HG03159 (cell line): ENCODE results near the gene ATF6.
A peak's percentile ranks its signal among the peaks of the same experiment; 100 is the strongest.
"Not testable (repeated sequence)": the region's sequence is repeated elsewhere in the genome, so short reads cannot be mapped to it uniquely, and the experiment has no call there.

ENCODE experiments used
- ATAC-seq: cut with Tn5 transposase; IDR thresholded peaks from one replicate; pipeline ENCODE4 v1.9.1; 2021; ENCODE audit warnings: mild to moderate bottlenecking, moderate library complexity; ENCODE audit not compliant: unreplicated experiment

ATF6 gene, protein sequence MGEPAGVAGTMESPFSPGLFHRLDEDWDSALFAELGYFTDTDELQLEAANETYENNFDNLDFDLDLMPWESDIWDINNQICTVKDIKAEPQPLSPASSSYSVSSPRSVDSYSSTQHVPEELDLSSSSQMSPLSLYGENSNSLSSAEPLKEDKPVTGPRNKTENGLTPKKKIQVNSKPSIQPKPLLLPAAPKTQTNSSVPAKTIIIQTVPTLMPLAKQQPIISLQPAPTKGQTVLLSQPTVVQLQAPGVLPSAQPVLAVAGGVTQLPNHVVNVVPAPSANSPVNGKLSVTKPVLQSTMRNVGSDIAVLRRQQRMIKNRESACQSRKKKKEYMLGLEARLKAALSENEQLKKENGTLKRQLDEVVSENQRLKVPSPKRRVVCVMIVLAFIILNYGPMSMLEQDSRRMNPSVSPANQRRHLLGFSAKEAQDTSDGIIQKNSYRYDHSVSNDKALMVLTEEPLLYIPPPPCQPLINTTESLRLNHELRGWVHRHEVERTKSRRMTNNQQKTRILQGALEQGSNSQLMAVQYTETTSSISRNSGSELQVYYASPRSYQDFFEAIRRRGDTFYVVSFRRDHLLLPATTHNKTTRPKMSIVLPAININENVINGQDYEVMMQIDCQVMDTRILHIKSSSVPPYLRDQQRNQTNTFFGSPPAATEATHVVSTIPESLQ

DNA sequence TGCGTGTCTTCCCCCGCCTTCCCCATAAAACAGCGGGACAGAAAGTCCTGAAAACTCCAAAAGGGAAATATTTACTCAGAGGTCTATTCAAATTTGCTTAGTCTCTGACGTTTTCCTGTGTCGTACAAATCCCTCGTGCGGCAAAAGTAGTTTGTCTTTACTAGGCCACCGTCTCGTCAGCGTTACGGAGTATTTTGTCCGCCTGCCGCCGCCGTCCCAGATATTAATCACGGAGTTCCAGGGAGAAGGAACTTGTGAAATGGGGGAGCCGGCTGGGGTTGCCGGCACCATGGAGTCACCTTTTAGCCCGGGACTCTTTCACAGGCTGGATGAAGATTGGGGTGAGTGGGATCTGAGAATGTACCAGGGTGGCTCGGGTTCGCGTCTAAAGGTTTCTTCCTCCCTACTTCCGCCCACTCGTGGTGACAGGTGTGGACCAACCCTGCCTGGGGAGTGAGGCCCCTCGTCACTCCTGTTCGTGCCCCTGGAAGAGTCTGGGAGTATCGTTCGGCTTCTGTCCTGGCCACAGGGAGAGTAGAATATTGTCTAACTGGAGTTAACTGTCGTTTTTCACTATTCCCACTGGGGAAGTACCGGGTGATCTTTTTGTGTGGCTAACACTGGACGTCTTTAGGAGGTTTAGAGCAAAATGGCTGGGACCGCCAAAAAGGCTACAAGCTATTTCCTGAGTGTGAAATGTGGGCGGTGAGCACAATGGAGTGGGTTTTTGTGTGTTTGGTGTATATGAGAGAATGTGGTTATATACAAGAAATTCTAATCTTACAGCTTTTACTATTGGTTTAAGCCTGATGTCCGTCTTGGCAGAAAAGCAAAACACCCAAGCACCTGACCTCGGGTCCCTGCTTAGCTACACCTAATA is at the start of gene ATF6:
ATF6 (plus strand) TSS at position 219 of the 880 bp plus-strand sequence; CDS start at position 260, 41 bp downstream.
- ATAC-seq = peak; percentile 55

DNA sequence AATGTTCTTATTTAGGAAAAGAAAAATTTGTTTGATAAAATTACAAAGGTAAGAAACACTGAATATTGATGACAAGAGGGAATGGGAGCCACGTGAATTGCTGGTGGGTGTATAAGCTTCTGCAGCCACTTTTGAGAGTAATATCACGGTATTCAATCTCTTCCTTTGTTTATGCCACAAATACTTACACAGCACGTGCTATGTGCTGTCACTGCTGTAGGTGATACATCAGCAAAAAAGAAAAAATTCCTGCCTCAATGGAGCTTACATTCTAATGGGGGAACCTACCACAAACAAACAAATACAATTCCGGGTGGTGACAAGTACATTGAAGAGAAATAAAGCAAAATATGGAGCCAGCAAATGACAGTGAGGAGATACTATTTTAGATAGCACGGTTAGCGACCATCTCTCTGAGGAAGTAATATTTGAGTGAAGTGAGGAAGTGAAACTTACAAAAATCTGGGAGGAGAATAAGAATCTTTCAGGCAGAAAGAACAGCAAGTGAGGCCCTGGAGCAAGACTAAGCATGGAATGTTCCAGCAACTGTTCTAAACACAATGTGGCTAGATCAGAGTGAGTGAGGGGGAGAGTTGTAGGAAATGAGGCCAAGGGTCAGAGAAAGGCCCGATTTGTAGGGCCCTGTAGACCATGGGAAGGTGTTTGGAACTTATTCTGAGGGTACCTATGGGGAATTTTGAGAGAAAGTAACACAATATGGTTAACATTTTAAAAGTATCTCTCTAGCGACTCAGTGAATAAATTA is 47.4 kb upstream of the ATF6 start:
- ATAC-seq = peak; percentile 66

DNA sequence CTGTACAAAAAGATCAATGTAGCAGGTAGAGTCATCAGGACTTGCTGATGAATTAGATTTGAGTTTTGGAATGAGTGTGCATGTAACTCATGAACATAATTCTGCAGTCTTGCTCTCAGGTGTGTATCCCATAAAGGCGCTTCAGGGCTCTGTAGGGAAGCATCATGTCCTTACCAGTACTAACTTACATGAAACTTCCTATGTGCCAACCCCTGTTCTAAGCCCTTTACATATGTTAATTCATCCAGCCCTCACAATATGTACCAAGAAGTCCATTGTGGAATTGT is 46.9 kb upstream of the ATF6 start:
- ATAC-seq = peak; percentile 49

DNA sequence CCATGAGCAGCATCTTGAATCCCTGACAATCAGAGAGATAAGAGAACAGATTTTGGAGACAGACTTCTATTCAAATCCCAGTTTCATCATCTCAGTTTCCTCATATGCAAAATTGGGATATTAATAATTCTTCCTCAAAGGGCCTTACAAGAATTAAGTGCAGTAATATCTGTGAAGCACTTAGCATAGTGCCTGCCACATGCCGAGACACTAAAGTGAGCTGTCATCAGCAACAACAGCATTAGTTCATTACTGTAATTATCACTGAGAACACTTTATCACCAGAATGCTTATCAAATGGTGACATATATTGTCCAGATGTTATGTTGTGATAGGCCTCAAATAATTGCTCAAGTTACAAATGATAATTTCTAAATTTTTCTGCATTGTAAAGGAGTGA is 45.7 kb upstream of the ATF6 start:
- ATAC-seq = no peak

DNA sequence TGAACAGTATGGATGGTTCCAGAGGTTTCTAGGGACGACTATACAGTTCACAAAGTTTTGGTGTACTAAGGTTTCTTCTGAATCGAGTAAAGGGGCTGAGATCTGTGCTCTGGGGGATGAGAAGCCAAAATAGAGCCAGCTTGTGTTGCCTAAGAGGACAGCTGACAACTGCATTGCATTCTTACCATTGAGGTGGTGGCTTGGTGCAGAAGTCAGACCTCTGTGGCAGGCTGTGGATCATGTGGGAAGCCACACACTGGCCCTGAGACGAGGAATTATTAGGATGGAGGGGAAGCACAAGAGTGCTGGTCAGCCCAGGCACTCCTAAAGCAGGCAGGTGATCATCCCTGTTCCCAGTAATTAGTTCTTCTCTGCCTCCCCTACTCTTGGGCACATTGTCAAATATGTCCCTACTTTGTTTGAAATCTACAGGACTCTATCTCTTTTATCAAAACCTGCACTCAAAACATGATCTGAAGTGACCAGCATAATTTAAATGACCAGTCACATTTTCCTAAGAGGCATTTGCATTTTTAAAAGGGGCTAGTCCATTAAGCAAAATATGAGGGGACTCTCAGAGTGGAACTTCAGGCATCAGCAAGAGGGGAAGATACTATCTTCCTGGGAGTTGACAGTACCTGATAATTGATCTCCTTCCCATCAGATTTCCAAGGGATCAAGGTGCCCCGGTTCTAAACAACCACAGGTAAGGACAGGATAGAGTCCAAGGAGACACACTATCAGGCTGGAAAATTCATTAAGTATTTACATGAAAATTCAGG is 45.0 kb upstream of the ATF6 start, which contains the start of gene FCRLB:
FCRLB (plus strand) TSS at position 589 of the 782 bp plus-strand sequence. CDS start 1,129 bp downstream, outside the sequence.
- no peak for ATAC-seq

DNA sequence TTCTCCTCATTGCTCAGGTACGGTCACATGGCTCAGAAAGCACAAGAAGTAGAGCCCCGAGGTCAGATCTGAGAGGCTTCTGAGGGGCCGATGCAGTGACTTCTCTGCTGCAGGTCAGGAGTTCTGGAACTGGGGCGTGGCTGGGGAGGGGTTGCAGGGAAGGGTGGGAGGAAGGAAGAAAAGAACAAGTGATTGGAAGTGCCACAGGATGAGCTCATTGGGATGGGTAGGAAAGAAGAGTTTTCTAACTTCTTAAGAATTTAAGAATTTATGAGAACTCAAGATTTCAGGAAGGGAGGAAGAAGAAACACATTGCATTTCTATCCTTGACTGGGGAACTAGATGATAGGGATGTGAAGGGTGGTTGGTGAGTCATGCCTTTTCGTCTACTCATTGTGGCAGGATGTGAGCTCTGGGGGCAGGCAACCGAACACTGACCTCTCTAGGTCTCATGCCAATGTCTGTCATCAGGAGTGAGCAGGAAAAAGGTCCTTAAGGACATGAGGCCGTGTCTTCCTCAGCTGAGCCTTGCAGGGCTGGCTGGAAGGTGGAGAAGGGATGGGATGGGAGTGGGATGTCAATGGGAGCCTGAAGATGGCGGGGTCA is 44.3 kb upstream of the ATF6 start:
- no peak for ATAC-seq

DNA sequence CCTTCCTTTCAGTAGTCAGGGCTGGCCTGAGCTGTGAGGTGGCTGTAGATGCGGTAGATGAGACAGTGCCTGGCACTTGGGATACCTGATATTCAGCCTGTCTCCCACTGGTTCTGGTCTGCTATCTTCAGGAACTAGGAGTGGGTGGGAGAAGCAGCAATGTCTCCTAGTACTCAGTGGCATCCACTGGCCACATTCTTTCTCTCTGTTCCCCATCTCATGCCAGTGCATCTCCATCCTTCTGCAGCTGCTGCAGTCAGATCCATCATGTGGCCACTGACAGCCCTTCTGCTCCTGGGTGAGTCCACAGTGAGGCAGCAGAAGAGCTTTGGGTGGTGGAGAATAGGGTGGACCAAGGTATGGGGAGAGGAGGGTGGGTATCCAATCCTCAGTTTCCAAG is 43.7 kb upstream of the ATF6 start:
- no peak for ATAC-seq

DNA sequence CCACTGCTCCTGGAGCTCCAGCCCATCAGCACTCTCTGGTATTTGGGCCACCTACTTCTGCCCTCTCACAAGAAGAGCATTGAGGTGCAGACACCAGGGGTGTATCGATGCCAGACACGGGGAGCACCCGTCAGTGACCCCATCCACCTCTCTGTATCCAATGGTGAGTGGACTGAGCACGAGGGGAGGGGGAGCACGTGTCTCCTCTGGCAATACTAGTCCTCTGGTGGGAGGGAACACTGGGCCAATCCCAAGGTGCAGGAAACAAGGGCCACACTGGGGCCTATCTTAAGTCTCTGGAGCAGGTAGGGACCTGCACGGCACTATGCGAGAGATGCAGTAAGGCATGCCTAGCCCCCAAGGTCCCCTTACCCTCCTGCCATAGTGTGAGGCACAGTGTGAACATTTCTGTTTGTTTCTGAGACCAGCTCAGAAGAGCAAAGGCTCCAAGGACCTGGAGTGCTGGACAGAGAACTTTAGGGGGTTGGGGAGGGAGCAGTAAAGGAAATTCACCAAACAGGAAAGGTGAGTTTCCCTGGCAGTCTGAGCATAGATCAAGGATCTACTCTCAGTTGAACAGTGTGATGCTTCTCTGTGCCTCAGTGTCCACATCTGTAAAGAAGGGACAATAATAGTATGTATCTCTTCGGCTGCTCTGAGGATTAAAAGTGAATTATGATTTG is 42.5 kb upstream of the ATF6 start:
- no peak for ATAC-seq

DNA sequence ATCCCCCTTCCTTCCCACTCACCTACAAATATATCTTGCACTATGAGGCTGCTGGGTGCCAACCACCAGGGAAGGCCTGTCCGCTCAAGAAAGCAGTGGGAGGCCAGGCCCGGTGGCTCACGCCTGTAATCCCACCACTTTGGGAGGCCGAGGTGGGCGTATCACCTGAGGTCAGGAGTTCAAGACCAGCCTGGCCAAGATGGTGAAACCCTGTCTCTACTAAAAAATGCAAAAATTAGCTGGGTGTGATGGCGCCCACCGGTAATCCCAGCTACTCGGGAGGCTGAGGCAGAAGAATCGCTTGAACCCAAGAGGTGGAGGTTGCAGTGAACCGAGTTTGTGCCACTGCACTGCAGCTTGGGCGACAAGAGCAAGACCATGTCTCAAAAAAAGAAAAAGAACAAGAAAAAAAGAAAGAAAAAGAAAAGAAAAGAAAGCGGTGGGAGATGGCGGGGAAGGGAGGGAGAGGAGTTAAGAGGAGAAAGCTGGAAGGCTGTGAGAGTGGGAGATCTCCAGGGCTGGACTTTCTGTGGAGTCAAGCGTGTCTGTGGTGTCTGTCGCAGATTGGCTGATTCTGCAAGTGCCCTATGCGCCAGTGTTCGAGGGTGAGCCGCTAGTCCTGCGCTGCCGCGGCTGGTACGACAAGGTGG is 40.7 kb upstream of the ATF6 start:
- not testable (repeated sequence) for ATAC-seq

DNA sequence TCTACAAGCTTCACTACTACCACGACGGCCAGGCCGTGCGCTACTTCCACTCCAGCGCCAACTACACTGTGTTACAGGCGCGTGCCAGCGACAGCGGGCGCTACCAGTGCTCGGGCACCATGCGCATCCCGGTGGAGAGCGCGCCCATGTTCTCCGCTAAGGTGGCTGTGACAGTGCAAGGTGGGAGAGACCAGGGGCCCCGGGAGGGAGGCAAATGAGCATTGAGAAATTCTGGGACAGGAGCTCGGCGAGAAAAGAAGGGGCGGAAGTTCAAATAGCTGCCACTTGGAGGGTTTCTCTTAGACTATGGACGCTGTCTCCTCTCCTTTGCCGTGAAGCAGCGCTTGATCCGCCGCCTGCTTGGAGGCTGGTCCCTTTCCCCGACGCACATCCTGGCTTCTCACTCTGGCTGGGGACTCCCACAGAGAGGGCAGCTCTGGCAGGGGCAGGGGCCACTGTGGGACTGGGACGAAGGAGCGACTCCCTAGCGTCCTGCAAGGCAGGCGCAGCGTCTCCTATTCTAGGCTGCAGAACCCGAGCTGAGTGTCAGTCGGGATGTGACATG is 40.1 kb upstream of the ATF6 start:
- ATAC-seq = peak; percentile 28

DNA sequence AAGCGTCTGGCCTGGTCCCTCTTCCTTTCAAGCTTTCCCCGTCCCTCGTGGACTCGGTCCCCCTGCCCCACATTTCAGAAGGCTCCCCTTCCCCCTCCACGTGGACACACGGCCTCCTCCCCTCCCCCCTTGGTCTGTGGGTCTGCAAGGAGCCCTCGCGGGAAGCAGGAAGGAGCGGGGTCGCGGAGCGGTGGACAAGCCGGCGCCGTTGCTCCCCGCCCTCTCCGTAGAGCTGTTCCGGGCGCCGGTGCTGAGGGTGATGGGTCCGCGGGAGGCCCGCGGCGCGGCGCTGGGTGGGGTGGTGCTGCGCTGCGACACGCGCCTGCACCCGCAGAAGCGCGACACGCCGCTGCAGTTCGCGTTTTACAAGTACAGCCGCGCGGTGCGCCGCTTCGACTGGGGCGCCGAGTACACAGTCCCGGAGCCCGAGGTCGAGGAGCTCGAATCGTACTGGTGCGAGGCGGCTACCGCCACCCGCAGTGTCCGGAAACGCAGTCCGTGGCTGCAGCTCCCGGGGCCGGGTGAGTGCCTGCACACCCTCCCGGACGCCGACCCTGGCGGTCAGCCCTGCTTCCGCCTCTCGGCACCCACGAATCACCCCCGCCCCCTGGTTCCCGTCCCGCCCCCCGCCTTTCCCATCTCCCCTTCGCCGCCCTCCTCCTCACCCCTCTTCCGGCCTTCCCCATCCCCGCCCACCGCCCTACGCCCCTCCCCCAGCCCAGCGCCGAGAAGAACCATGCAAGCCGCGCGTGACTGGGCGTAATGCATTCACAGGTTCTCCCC is 39.5 kb upstream of the ATF6 start:
- peak; percentile 50 for ATAC-seq

DNA sequence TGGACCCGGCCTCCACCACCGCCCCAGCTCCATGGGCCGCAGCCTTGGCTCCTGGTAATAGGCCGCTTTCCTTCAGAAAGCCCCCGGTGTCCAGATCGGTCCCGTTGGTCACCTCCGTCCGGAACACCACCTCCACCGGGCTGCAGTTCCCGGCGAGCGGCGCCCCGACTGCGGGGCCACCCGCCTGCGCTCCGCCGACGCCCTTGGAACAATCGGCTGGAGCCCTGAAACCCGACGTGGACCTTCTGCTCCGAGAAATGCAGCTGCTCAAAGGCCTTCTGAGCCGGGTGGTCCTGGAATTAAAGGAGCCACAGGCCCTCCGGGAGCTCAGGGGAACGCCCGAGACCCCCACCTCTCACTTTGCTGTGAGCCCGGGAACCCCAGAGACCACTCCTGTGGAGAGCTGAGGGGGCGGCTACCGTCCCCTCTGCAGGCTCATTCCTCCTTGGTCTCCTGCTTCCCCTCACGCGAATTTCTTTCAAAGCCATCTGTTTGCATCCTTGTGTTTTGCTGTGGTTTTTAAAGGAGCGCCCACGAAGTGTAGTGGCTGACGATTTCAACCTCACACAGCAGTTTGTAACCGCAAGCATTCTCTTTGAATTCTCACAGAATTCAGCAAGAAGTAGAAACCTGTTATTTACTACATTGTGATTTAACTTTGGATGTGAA is 38.7 kb upstream of the ATF6 start:
- peak; percentile 7 for ATAC-seq

DNA sequence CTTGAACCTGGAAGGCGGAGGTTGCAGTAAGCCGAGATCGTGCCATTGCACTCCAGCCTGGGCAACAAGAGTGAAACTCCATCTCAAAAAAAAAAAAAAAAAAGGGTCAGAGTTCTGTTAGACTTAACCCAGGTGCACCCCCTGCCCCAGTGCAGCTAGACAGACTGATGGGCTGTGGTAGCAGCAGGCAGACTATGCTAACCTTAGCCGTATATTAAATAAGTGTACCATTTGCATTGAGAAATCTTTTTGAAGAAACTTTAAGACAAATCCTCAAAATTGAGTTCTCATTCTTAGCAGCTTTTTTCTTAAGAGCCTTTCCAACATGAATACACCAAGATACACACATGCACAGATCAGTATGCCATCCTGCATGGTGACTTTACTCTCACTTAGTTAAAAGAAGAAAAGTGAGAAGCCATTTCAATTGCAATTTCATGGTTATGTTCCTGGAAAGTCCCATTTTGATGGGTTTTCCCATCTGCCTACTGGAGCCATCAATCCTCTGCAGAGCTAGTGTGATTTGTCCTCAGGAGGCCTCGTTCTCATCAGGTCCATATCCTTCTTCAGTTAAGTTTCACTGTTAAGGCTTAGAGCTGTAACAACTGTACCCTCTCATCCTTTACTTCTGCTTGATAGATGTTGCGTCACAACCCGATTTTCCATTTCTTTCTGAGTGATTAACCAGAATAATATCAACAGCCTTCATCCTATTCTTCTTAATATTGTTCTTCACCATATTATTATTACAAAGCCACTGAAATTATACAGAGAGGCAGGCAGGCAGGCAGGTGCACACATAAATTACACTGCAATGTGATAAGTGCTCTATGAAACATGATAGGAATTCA is 37.5 kb upstream of the ATF6 start:
- no peak for ATAC-seq

DNA sequence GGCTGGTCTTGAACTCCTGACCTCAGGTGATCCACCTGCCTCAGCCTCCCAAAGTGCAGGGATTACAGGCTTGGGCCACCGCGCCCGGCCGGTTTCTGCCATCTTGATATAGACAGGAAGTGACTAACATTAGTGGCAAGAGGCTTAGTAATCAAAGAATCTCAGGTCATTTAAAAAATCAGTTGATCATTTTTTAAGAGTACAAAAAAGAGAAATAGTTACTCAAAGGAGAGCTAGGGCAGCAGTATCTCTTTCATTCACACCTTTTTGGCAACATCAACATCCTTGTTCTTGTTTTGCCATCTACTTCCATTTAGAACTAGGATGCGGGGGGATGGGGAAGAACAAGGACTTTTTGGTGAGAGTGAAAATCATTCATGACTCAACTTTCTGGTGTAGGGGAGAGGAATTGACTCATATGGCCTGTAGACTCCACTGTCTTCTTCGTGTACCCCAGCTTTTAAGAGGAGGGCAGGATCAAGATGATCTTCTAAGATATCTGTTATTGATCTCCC is 36.0 kb upstream of the ATF6 start:
- no peak for ATAC-seq

DNA sequence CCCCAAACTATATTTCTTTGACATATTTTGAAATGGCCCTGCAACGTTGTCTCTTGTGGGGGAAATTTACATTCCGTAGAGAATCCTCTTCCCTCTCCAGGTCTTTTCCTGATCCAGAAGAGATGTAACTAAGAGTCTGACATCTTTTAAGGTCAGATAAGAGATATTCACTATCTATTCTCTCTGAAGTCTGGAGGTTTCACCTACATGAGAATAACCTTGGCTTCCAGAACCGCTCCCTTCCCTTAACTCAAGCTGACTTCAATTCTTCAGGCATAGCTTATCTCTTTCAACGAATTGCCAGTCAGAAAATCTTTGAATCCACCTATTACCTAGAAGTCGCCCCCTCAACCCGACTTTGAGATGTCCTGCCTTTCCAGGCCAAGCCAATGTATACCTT is 34.9 kb upstream of the ATF6 start:
- no peak for ATAC-seq
